ENCODE data around the gene COL20A1. TPM values are rescaled to one million over a fixed set of nuclear protein-coding genes. Genes with fewer than 3 reads are reported as not detected.

The COL20A1 gene
- total and polyA plus RNA-seq, 2 of the 13 experiments (the other 11 are each of a cell fraction or from before 2014, with no cell fraction given), result not detected

- TF ChIP-seq GFI1 (CRISPR knock-in tag; IDR thresholded peaks at IDR 0.05; ENCODE audit: borderline replicate concordance) (no peak), MLLT10 (CRISPR knock-in tag; IDR thresholded peaks at IDR 0.05) (no peak), RELA (CRISPR knock-in tag; IDR thresholded peaks at IDR 0.05) (no peak), HNRNPL (IDR thresholded peaks at IDR 0.05; ENCODE audit: low read depth, low read length) (peak; percentile 99), MATR3 (CRISPR knock-in tag; IDR thresholded peaks at IDR 0.05) (no peak), KLF12 (CRISPR knock-in tag; IDR thresholded peaks at IDR 0.05; ENCODE audit: borderline replicate concordance) (no peak; the same call in 1 of the 2 replicates), CC2D1A (CRISPR knock-in tag; IDR thresholded peaks at IDR 0.05) (no peak), KLF9 (CRISPR knock-in tag; IDR thresholded peaks at IDR 0.05; ENCODE audit: low read depth) (no peak), ZNF138 (CRISPR knock-in tag; IDR thresholded peaks at IDR 0.05; ENCODE audit: low read depth) (no peak), GABPA (IDR thresholded peaks at IDR 0.05; ENCODE audit: low read depth, low read length) (no peak), GABPA (CRISPR knock-in tag; IDR thresholded peaks at IDR 0.05; ENCODE audit: low read depth) (no peak), KLF6 (CRISPR knock-in tag; IDR thresholded peaks at IDR 0.05) (no peak), ZNF503 (CRISPR knock-in tag; IDR thresholded peaks at IDR 0.05) (no peak), ZFP90 (CRISPR knock-in tag; IDR thresholded peaks at IDR 0.05; ENCODE audit: borderline replicate concordance) (no peak), DMTF1 (CRISPR knock-in tag; IDR thresholded peaks at IDR 0.05) (no peak), MXD3 (CRISPR knock-in tag; IDR thresholded peaks at IDR 0.05) (no peak), CSRNP2 (CRISPR knock-in tag; conservative IDR thresholded peaks at IDR 0.05; ENCODE audit: low read depth) (0 out of 2 replicates have a peak, but pooled peaks have one; percentile 62), SKIL (CRISPR knock-in tag; IDR thresholded peaks at IDR 0.05; ENCODE audit: borderline replicate concordance) (peak; percentile 52; the same call in 1 of the 2 replicates), ZNF326 (CRISPR knock-in tag; IDR thresholded peaks at IDR 0.05; ENCODE audit: borderline replicate concordance) (no peak), PRPF4 (IDR thresholded peaks at IDR 0.05; ENCODE audit: low read depth, low read length, poor library complexity, severe bottlenecking) (no peak), NRL (CRISPR knock-in tag; IDR thresholded peaks at IDR 0.05; ENCODE audit: borderline replicate concordance) (no peak), FLYWCH1 (CRISPR knock-in tag; IDR thresholded peaks at IDR 0.05) (no peak)
Measured at GRCh38 chr20:63290677-63291472, 2.1 kb upstream of the COL20A1 start (continued).
